ENCODE measurements around the gene OPHN1.

Gene OPHN1

GRCh38 chrX:68048774-68049173, 384.5 kb downstream of the OPHN1 start:
- no peak for DNase-seq

- DNase-seq: no peak
Measured at GRCh38 chrX:68045008-68045577, 388.2 kb downstream of the OPHN1 start.

- no peak for DNase-seq
Measured at GRCh38 chrX:68043713-68044438, 389.4 kb downstream of the OPHN1 start.

GRCh38 chrX:68041110-68041509, 392.2 kb downstream of the OPHN1 start:
- DNase-seq: no peak

- peak; percentile 31 for DNase-seq
Measured at GRCh38 chrX:68018248-68019203, 414.8 kb downstream of the OPHN1 start.

GRCh38 chrX:67998540-67998939, 434.8 kb downstream of the OPHN1 start:
- DNase-seq: no peak
